GM18870 (cell line): ENCODE data around the gene GPR141.

Experiments
- ATAC-seq: cut with Tn5 transposase; IDR thresholded peaks from one replicate; pipeline ENCODE4 v1.9.1; 2021; ENCODE audit warnings: moderate library complexity; ENCODE audit not compliant: unreplicated experiment

The GPR141 gene

GRCh38 chr7:37775921-37776320 is 92.4 kb downstream of the GPR141 start:
- no peak for ATAC-seq

- no peak for ATAC-seq
Observed at GRCh38 chr7:37781156-37781555, 97.6 kb downstream of the GPR141 start.

DNA sequence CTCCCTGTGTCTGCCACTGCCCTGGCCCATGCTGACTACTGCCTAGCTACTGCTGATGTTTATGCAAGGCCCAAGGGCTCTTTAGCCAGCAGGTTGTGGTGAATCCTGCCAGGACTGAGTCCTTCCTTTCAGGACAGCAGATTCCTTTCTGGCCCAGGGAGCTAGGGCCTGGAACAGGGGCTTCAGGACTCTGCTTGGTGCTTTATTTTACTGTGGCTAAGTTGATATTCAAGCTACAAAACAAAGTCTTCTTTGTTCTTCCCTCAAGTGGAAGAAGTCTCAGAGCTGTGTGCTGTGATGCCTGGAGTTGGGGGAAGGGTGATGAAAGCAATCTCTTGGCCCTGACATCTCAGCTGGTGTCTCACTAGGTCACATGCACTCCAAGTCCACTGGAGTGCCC is 98.6 kb downstream of the GPR141 start:
- ATAC-seq = no peak

- ATAC-seq = no peak
Observed at GRCh38 chr7:37784015-37784414, 100.4 kb downstream of the GPR141 start.

DNA sequence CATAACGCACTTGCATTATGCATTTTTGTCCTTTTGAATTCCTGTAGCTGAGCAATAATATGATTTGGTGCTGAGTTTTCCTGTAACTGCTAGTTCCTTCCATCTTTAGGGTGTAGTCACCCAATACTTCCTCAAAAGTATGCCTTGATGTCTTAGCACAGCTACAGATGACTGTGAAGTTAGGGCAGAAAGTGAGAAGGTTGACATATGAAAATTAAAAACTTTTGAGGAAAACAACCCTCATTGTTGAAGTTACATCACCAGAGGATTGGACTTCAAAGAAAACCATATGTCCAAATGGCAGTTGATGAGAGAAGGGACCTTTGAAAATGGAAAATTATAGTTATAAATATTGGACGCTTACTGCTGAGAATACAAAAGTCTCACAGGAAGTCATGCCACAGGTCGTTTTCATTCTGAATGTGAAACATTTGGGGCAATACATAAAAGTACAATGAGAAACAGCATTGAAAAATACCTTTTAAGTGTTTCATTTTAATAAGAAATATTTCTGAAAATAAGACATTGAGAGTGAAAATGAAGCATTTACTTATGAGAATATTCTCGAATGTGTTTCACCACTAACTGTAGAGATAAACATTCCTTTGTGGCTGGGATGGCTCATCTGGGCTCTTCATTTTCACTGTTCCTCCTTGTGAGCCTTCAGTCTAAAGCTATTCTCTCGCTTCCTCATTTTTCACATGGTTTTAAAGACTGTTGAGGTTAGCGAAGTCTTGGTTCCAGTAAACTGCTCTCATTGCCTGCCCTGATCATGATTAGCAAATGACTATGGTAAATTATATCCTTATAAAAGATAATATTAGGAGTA is 103.4 kb downstream of the GPR141 start:
- peak; percentile 79 for ATAC-seq
